Esophagus squamous epithelium (tissue), 5 donors: ENCODE results near the gene RAB20. TPM values are rescaled to one million over a fixed set of nuclear protein-coding genes. Genes with fewer than 3 reads are reported as not detected.
"Not testable (repeated sequence)": the region's sequence is repeated elsewhere in the genome, so short reads cannot be mapped to it uniquely, and the experiment has no call there.

Source experiments
- DNase-seq: peaks from one replicate; lab custom pipeline; 2025; lab: John Stamatoyannopoulos, UW
- H3K27ac ChIP-seq, 4 donors: fragments of 200-600 bp; sonication (generic); one replicate each; pipeline ENCODE4 v1.5.1; 2016 to 2019; ENCODE audit warnings: mild to moderate bottlenecking in 1 of 4
- H3K27me3 ChIP-seq, 4 donors: fragments of 200-600 bp; sonication (generic); 1 replicate in 3 of 4; 2 replicates in 1 of 4; pipeline versions ENCODE4 v1.5.1 to v1.6.0; 2017 to 2021; ENCODE audit warnings: antibody characterized with exemption in 1 of 4
- H3K36me3 ChIP-seq, 3 donors: fragments of 200-600 bp; sonication (generic); one replicate each; pipeline ENCODE4 v1.5.1; 2016 to 2019
- H3K4me1 ChIP-seq, 3 donors: fragments of 200-600 bp; sonication (generic); one replicate each; pipeline ENCODE4 v1.5.1; 2017 to 2019
- H3K4me3 ChIP-seq, 4 donors: fragments of 200-600 bp; sonication (generic); 1 replicate in 3 of 4; 2 replicates in 1 of 4; pipeline ENCODE4 v1.5.1; 2016 to 2019; ENCODE audit warnings: mild to moderate bottlenecking in 2 of 4, moderate library complexity in 1 of 4
- H3K9me3 ChIP-seq, 3 donors: fragments of 200-600 bp; sonication (generic); one replicate each; pipeline ENCODE4 v1.5.1; 2016 to 2019
- POLR2A ChIP-seq, 4 donors: fragments of 450-650 bp; IDR thresholded peaks; one replicate each; pipeline ENCODE4 v1.6.1; 2017; ENCODE audit warnings: antibody characterized with exemption in 4 of 4, mild to moderate bottlenecking in 4 of 4, moderate library complexity in 3 of 4
- WGBS, 2 donors: methylation state at CpG; one replicate each; pipeline ENCODE4 v1.1.5; 2018; 5-methylcytosine and 5-hydroxymethylcytosine counted together
- intact Hi-C: fragments of 100-400 bp; cut with DNase I; formaldehyde crosslinking; loops from one replicate; pipeline ENCODE4 v1.15.0; 2022
- total RNA-seq, 4 donors: library from RNA; depleted of rRNA; stranded (reverse); fragments of >200 nt; gene quantifications; one replicate each; pipeline ENCODE4 v1.1.0, GENCODE V29; 2016
- TF ChIP-seq, protein P1 (sequence below), 6 experiments: fragments of 450-650 bp in 4 of 6; fragments of 200-600 bp in 2 of 6; sonication (generic) in 2 of 6; IDR thresholded peaks; one replicate each; pipeline ENCODE4 v1.5.1; 2016 to 2019; ENCODE audit warnings: antibody characterized with exemption in 6 of 6, mild to moderate bottlenecking in 4 of 6, moderate library complexity in 4 of 6
- donor health status: DM: yes; HTN: yes; CAD: no.

The RAB20 gene
- total RNA-seq, 4 donors from 2014 or later = 1.3 to 7.2 (median 4.3) TPM

DNA sequence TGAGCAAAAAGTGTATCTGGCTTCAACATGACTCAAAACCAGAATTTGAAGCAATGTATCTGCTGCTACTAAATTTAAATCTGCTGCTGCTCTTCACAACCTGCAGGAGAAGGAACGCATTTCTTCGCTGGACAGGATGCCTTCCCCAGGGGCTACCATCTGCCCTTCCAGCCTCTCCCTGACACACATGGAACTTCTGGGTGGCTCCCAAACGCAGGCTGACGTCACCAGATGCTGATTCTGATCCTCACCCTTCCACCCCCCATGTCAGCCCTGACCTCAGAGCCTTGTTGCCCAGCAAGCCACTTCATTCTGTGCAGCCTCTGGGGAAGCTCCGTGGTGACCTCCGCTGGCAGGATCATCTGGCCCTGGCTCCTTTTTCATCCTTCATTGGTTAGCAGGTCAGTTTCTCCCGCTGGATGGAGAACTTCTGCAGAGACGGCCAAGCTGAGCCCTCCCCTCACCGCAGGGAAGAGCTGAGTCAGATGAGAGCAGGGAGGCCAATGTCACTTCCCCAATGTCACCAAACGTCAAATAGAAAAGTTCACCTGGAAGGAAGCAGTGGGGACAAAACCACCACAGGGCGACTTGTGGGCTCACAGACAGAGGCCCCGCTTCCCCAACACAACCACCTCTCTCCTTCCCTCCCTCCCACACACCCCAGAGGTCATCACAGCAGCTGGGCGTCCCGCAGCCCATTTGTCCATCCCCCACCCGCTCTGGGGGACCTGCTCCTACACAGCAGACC, 14.0 kb upstream of the RAB20 start:
- peaks cover 0 to 4% (median 0%) of the 10 kb centered on the region in 3 donors for H3K4me1 ChIP-seq
- no peaks in the 10 kb centered on the region for H3K36me3 ChIP-seq
- no peak overlapping the region for H3K4me3 ChIP-seq
- DNase-seq = no peak
- WGBS, 2 donors = 42 to 44% methylated on average over 10 to 12 of the region's 15 CpGs
- no peak for TF ChIP-seq POLR2A (IDR thresholded peaks at IDR 0.05)
- TF ChIP-seq, protein P1, sequence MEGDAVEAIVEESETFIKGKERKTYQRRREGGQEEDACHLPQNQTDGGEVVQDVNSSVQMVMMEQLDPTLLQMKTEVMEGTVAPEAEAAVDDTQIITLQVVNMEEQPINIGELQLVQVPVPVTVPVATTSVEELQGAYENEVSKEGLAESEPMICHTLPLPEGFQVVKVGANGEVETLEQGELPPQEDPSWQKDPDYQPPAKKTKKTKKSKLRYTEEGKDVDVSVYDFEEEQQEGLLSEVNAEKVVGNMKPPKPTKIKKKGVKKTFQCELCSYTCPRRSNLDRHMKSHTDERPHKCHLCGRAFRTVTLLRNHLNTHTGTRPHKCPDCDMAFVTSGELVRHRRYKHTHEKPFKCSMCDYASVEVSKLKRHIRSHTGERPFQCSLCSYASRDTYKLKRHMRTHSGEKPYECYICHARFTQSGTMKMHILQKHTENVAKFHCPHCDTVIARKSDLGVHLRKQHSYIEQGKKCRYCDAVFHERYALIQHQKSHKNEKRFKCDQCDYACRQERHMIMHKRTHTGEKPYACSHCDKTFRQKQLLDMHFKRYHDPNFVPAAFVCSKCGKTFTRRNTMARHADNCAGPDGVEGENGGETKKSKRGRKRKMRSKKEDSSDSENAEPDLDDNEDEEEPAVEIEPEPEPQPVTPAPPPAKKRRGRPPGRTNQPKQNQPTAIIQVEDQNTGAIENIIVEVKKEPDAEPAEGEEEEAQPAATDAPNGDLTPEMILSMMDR (IDR thresholded peaks at IDR 0.05) = no peak
- no peaks in the 10 kb centered on the region for H3K9me3 ChIP-seq
- intact Hi-C loops = no loop called here
- H3K27ac ChIP-seq = no peak overlapping the region
- H3K27me3 ChIP-seq = peaks cover 0 to 64% (median 0%) of the 10 kb centered on the region in 4 donors

DNA sequence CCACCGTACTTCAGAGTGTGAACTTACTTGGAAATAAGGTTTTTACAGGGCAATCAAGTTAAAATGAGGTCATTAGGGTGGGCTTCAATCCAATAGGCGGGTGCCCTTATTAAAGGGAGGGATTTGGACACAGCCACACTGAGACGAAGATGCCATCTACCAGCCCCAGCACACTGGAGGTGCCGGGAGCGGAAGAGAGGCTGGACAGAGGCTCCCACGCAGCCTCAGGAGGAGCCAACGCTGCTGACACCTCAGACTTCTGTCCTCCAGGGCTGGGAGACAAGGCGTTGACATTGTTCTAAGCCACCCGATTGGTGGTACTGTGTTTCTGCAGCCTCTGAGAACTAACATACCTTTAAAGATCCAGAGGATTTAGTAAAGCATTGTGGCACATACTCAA, 12.6 kb upstream of the RAB20 start:
- intact Hi-C loops = no loop called here
- TF ChIP-seq, protein P1 (IDR thresholded peaks at IDR 0.05) = no peak
- no peak for TF ChIP-seq POLR2A (IDR thresholded peaks at IDR 0.05)
- no peak for DNase-seq
- WGBS, 2 donors = 46 to 60% methylated on average over 9 of the region's 9 CpGs
- Histone ChIP-seq H3K9me3 (no peaks in the 10 kb centered on the region), H3K4me3 (no peak overlapping the region), H3K27ac (no peak overlapping the region), H3K4me1 (peaks cover 0 to 4% (median 0%) of the 10 kb centered on the region in 3 donors), H3K27me3 (peaks cover 0 to 72% (median 0%) of the 10 kb centered on the region in 4 donors), H3K36me3 (no peaks in the 10 kb centered on the region)

DNA sequence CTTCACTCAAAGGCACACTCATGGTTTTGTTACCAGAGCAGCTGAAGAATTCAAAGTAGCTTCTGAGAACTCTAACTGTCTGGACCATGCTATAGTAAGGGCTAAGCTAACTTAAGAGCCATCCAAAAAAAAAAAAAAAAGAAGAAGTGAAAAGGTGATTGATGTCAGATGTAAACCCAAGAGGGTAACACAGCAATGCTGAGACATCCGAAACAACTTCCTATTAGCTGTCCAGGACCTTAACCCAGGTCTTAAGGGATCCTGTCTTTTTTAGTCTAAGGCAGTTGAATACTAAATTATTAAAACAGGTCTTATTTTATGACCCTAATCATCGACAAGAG, 11.2 kb upstream of the RAB20 start:
- Histone ChIP-seq H3K36me3 (no peaks in the 10 kb centered on the region), H3K4me1 (peaks cover 0 to 4% (median 0%) of the 10 kb centered on the region in 3 donors), H3K9me3 (no peaks in the 10 kb centered on the region), H3K27ac (no peak overlapping the region), H3K4me3 (no peak overlapping the region), H3K27me3 (peaks cover 0 to 74% (median 0%) of the 10 kb centered on the region in 4 donors)
- intact Hi-C loops = no loop called here
- TF ChIP-seq, protein P1 (IDR thresholded peaks at IDR 0.05) = no peak
- TF ChIP-seq POLR2A (IDR thresholded peaks at IDR 0.05) = no peak
- DNase-seq = no peak
- 73 to 88% methylated on average over 2 of the region's 2 CpGs for WGBS, 2 donors

DNA sequence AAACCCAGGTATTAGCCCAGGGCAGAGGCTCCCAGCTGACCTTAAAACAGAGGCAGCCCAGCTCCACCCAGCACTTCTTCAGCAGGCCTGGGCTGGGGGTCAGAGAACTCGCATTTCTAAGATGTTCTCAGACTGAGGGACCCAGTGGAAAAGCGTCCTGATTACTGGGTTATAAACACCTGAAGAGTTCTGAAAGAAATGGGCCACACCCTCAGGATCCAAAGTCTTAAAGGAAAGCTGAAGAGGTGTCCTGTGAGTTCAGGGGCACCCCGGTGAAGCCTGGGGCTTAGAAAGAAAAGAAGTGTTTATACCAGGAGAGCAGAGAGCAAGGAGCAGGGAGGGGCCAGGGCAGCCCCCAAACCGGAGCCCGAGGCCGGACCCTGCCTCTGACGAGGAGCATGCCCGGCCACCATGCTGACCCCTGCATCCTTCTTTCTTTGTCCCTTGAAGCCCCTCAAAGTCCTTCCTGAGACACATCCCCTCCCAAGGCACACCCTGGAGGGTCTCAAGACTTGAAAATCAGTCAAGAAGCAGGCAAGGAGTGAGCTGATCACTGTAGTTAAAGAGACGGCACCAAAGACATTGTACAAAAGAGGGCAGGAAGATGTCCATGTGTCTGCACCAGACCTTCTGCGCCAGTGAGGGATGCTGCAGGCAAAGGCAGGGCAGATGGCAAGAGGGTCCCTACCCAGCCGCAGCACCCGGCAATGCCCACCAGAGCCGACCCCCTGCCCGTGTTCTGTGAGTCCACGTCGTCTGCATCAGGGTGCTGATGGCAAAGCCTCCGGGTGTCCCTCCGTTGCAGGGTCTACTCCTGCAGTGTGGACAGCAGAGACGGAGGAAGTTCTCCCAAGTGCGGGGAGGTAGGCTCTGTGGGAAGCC, 10.6 kb upstream of the RAB20 start:
- Histone ChIP-seq H3K27ac (no peak overlapping the region), H3K36me3 (no peaks in the 10 kb centered on the region), H3K27me3 (peaks cover 0 to 69% (median 0%) of the 10 kb centered on the region in 4 donors), H3K4me3 (no peak overlapping the region), H3K9me3 (no peaks in the 10 kb centered on the region), H3K4me1 (peaks cover 0 to 4% (median 0%) of the 10 kb centered on the region in 3 donors)
- WGBS, 2 donors = 67 to 86% methylated on average over 14 to 17 of the region's 20 CpGs
- no peak for TF ChIP-seq POLR2A (IDR thresholded peaks at IDR 0.05)
- TF ChIP-seq, protein P1 (IDR thresholded peaks at IDR 0.05) = no peak
- DNase-seq = no peak
- intact Hi-C loops = no loop called here

DNA sequence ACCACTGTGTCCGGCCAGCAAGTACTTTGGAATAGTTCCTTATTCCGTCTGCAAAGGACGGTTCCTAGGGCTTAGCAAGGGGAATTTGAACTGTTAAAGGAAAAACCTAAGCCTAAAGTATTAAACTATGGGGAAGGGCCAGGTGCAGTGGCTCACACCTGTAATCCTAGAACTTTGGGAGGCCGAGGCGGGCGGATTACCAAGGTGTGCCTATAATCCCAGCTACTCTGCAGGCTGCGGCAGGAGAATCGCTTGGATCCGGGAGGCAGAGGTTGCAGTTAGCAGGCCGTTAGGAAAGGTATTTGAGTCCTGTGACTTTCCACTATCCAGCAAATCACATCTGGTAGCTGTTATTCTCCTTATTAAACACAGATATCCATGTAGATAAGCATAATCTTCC, 9.4 kb upstream of the RAB20 start:
- Histone ChIP-seq H3K27me3 (peaks cover 0 to 63% (median 0%) of the 10 kb centered on the region in 4 donors), H3K36me3 (no peaks in the 10 kb centered on the region), H3K4me1 (peaks cover 0 to 4% (median 0%) of the 10 kb centered on the region in 3 donors), H3K4me3 (no peak overlapping the region), H3K9me3 (no peaks in the 10 kb centered on the region), H3K27ac (no peak overlapping the region)
- WGBS, 2 donors = 70 to 75% methylated on average over 8 to 10 of the region's 10 CpGs
- DNase-seq = no peak
- TF ChIP-seq POLR2A (IDR thresholded peaks at IDR 0.05) = no peak
- TF ChIP-seq, protein P1 (IDR thresholded peaks at IDR 0.05) = no peak
- intact Hi-C loops = no loop called here

DNA sequence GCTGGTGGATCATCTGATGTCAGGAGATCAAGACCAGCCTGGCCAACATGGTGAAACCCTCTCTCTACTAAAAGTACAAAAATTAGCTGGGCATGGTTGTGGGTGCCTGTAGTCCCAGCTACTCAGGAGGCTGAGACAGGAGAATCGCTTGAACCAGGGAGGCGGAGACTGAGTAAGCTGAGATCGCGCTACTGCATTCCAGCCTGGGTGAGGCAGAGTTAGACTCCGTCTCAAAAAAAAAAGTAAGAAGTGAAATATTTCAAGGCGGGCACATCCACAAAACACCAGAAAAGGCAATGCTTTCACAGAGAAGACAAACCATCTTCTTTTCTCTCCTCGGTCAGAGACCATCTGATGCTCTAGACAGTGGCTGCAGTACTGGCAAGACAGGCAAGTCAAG, 8.4 kb upstream of the RAB20 start:
- H3K9me3 ChIP-seq = not testable (repeated sequence)

More for the DNA sequence above, 8.4 kb upstream of the RAB20 start:
- intact Hi-C loops, H3K27ac ChIP-seq, H3K4me1 ChIP-seq, H3K4me3 ChIP-seq, DNase-seq, H3K36me3 ChIP-seq: not testable (repeated sequence)
- H3K27me3 ChIP-seq = peaks cover 0 to 54% (median 0%) of the 10 kb centered on the region in 4 donors
- WGBS, 2 donors = 78 to 83% methylated on average over 7 of the region's 7 CpGs
